ENCODE measurements around the gene DUSP5. TPM values are rescaled to one million over a fixed set of nuclear protein-coding genes. Genes with fewer than 3 reads are reported as not detected.

The DUSP5 gene
- total RNA-seq, 1 donor from 2014 or later: 15.0 TPM

DNA sequence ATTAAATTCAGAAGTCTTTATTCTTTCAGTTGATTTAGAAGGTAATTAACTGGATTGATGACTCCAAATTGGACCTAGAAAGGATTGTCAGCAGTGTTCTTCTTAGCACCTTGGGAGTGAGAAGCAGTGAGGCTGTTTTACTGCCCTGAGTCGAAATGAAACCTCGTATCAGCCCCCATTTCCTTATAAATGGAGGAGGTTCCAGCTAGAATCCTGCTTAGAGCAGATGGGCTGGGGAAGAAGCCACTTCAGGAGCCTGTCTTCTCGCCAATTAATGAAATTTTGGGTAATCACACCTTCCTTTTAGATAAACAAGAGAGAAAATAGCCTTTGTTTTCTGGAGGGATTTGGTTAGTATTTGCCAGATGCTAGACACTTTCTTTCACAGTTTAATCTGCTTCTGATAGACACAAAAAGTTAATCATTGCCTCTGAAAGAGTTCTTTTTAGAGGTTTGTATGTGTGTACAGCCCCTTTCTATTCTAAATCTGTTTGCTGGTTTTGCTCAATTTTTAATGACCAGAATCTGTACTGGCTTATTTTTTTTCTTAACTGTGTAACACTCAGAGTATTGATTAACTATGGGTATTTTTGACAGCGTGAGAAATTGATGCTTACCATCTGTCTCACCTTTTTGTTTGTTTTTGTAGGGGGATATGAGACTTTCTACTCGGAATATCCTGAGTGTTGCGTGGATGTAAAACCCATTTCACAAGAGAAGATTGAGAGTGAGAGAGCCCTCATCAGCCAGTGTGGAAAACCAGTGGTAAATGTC lies 4.6 kb downstream of the DUSP5 start:
- intact Hi-C loops (cut with micrococcal nuclease): no loop called here
- TF ChIP-seq CTCF (IDR thresholded peaks at IDR 0.05; ENCODE audit: borderline replicate concordance): no peak
- Histone ChIP-seq H3K27me3 (ENCODE audit: low read depth) (no peaks in the 10 kb centered on the region), H3K27ac (replicated peaks) (peak overlapping the region; percentile 97), H3K36me3 (peaks cover 4% of the 10 kb centered on the region), H3K4me3 (peak overlapping the region; percentile 88), H3K4me1 (peaks cover 93% of the 10 kb centered on the region), H3K9me3 (replicated peaks) (no peaks in the 10 kb centered on the region)
- no peak for DNase-seq

GRCh38 chr10:110502851-110503301 lies 5.2 kb downstream of the DUSP5 start:
- no peaks in the 10 kb centered on the region for H3K9me3 ChIP-seq (replicated peaks)
- H3K27ac ChIP-seq (replicated peaks): peak overlapping the region; percentile 97
- no peak for TF ChIP-seq CTCF (IDR thresholded peaks at IDR 0.05; ENCODE audit: borderline replicate concordance)
- peak overlapping the region; percentile 88 for H3K4me3 ChIP-seq
- no peaks in the 10 kb centered on the region for H3K27me3 ChIP-seq (ENCODE audit: low read depth)
- intact Hi-C loops (cut with micrococcal nuclease): no loop called here
- peaks cover 10% of the 10 kb centered on the region for H3K36me3 ChIP-seq
- peak; percentile 40 for DNase-seq
- peaks cover 97% of the 10 kb centered on the region for H3K4me1 ChIP-seq

DNA sequence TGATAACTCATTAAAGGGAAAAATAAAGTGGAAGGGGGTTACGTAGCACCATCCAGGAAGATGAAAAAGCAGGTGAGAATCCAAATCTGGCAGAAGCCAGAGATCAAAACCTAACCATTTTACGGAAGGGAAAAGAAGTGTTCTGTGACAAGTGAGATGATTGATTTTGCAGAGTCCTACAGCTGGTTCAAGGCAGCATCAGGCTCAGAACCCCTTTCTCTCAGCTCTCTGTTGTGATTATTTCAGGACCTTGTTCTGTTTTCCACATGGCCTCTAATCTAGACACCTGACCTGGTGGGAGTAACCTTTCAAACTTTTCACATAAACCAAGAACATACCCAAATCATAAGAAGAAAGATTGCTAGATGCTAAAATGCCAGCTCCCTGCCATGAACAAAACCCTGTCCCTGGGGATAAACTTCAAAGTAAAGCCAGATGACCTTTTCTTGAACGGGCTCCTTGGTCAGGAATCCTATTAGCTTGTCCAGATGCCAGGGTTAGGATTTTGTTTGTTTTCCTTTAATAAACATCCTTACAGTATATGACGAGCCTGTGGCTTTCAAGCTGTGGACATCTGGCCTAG lies 5.9 kb downstream of the DUSP5 start:
- no peak for DNase-seq
- H3K4me3 ChIP-seq: peak overlapping the region; percentile 88
- H3K27ac ChIP-seq (replicated peaks): peak overlapping the region; percentile 97
- intact Hi-C loops (cut with micrococcal nuclease): no loop called here
- TF ChIP-seq CTCF (IDR thresholded peaks at IDR 0.05; ENCODE audit: borderline replicate concordance): no peak
- H3K9me3 ChIP-seq (replicated peaks): no peaks in the 10 kb centered on the region
- H3K36me3 ChIP-seq: peaks cover 10% of the 10 kb centered on the region
- H3K27me3 ChIP-seq (ENCODE audit: low read depth): no peaks in the 10 kb centered on the region
- peaks cover 100% of the 10 kb centered on the region for H3K4me1 ChIP-seq

DNA sequence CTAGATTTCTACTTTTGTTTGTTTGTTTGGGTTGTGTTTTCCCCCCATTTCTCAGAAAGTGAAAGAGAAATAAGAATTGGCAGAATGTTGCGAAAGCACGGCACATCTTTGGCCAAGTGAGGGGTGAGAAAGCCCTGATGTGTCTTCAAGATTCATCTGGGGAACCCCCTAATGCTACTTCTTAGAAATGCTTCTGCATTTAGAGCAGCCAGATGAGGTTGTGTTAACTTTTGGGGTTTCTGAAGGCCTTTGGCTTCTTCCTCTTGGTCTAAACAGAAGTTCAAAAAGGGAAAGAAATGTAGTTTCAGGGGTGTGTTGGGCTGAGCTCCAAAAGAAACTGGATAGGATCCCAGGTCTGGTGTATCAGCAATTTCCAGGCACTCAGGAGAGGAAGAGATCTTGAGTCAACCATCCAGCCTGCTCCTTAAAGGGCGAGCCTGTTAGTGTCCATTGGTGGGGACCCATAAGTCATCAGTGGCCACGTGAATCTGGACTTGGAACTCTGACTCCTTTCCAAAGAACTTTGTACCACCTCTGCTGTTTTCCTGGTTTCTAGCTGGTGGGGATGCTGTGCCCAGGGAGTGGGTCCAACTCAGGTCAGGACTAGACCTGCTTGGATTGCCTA lies 6.5 kb downstream of the DUSP5 start:
- peak overlapping the region; percentile 88 for H3K4me3 ChIP-seq
- no peaks in the 10 kb centered on the region for H3K27me3 ChIP-seq (ENCODE audit: low read depth)
- DNase-seq: no peak
- H3K4me1 ChIP-seq: peaks cover 100% of the 10 kb centered on the region
- intact Hi-C loops (cut with micrococcal nuclease): no loop called here
- peak overlapping the region; percentile 97 for H3K27ac ChIP-seq (replicated peaks)
- H3K9me3 ChIP-seq (replicated peaks): no peaks in the 10 kb centered on the region
- peaks cover 10% of the 10 kb centered on the region for H3K36me3 ChIP-seq
- TF ChIP-seq CTCF (IDR thresholded peaks at IDR 0.05; ENCODE audit: borderline replicate concordance): no peak

DNA sequence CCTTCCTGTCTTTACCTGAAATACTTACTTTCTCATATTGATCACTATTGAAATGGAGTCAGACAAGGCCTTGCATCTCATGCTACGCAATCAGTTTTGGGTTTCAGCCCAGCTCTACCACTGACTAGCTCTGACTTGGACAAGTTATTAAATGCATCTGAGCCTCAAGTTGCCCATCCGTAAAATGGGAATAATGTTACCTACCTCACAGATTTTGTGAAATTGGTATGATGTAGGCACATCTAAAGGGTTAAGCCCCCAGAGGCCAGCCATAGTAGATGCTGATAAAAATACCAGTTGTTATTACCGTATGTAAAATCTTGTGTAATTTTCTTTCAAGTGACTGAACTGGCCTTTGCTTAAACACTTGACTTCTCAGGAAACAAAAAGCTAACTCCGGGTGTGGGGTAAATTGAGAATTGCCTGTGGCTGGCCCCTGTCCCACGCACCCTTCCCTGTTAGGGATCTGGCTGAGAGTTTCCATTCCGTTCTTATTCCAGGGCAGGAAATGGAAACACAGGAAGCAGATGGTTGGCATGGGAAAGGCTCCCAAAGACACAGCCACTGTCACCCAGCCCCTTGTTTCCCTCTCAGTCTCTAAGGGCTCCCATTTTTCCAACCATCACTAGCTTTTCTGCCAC lies 7.5 kb downstream of the DUSP5 start:
- H3K27ac ChIP-seq (replicated peaks): peak overlapping the region; percentile 97
- H3K4me1 ChIP-seq: peaks cover 100% of the 10 kb centered on the region
- H3K4me3 ChIP-seq: no peak overlapping the region
- peaks cover 18% of the 10 kb centered on the region for H3K36me3 ChIP-seq
- no peak for DNase-seq
- intact Hi-C loops (cut with micrococcal nuclease): no loop called here
- H3K27me3 ChIP-seq (ENCODE audit: low read depth): no peaks in the 10 kb centered on the region
- TF ChIP-seq CTCF (IDR thresholded peaks at IDR 0.05; ENCODE audit: borderline replicate concordance): no peak
- no peaks in the 10 kb centered on the region for H3K9me3 ChIP-seq (replicated peaks)
